Lung (tissue), 12 donors: ENCODE results near the gene PSMD13. TPM values are rescaled to one million over a fixed set of nuclear protein-coding genes. Genes with fewer than 3 reads are reported as not detected.

Experiments
- ATAC-seq: fragments of 200-7000 bp; cut with Tn5 transposase; one replicate; pipeline ENCODE4 v1.9.1; 2020; ENCODE audit warnings: moderate number of reproducible peaks; ENCODE audit not compliant: insufficient read depth, low FRiP score
- DNase-seq, 3 donors: peaks; one replicate each; pipeline ENCODE4 v3.0.0-alpha.2; 2013 to 2017
- H3K27ac ChIP-seq, 2 donors: one replicate each; pipeline ENCODE4 v1.5.1; 2013; ENCODE audit warnings: mild to moderate bottlenecking in 2 of 2, moderate library complexity in 2 of 2, control low read depth in 1 of 2, inconsistent platforms in 1 of 2, low read depth in 1 of 2, low read length in 1 of 2
- H3K27me3 ChIP-seq, 3 donors: one replicate each; pipeline ENCODE4 v1.5.1; 2013; ENCODE audit warnings: low read length in 2 of 3; ENCODE audit not compliant: control insufficient read depth in 3 of 3, insufficient read depth in 3 of 3
- H3K36me3 ChIP-seq, 4 donors: one replicate each; pipeline ENCODE4 v1.5.1; 2013; ENCODE audit warnings: low read length in 4 of 4, mild to moderate bottlenecking in 1 of 4, moderate library complexity in 1 of 4; ENCODE audit not compliant: control insufficient read depth in 4 of 4, insufficient read depth in 4 of 4
- H3K4me1 ChIP-seq, 5 donors: one replicate each; pipeline ENCODE4 v1.5.1; 2013; ENCODE audit warnings: low read length in 5 of 5, mild to moderate bottlenecking in 2 of 5, moderate library complexity in 1 of 5; ENCODE audit not compliant: control insufficient read depth in 5 of 5, insufficient read depth in 5 of 5
- H3K4me3 ChIP-seq: one replicate; pipeline ENCODE4 v1.5.1; 2013; ENCODE audit warnings: mild to moderate bottlenecking, control low read depth, moderate library complexity
- H3K9ac ChIP-seq, 2 donors: one replicate each; pipeline ENCODE4 v1.5.1; 2013; ENCODE audit warnings: low read length in 2 of 2, control low read depth in 1 of 2; ENCODE audit not compliant: insufficient read depth in 1 of 2
- H3K9me3 ChIP-seq, 4 donors: one replicate each; pipeline ENCODE4 v1.5.1; 2013; ENCODE audit warnings: low read length in 3 of 4, mild to moderate bottlenecking in 1 of 4, moderate library complexity in 1 of 4; ENCODE audit not compliant: control insufficient read depth in 4 of 4, insufficient read depth in 3 of 4
- CTCF ChIP-seq: IDR thresholded peaks from 2 replicates; pipeline ENCODE4 v1.5.1; 2012; ENCODE audit warnings: mild to moderate bottlenecking; ENCODE audit errors: control extremely low read depth, extremely low read depth
- WGBS, 2 donors: extraction: QIAGEN DNeasy Blood & Tissue Kit; methylation state at CpG; one replicate each; pipeline ENCODE4 v1.1.7; 2013; 5-methylcytosine and 5-hydroxymethylcytosine counted together
- polyA plus RNA-seq, 2 donors: library from polyadenylated mRNA; stranded (reverse); fragments of 200-250 nt; gene quantifications; one replicate each; pipeline ENCODE4 v1.2.1, GENCODE V29; 2013
- total RNA-seq, 2 donors: library from RNA; depleted of rRNA in 1 of 2; stranded (reverse); fragments of >200 nt in 1 of 2; gene quantifications; one replicate each; pipeline ENCODE4 v1.2.1, GENCODE V29; 2014 to 2021
- donor health status: control.
- donor health status: control.
- donor health status: Bipolar disorder and iron deficiency.
- donor health status: healthy.
- donor health status: DM: yes; HTN: yes; CAD: no.

Gene PSMD13
- total and polyA plus RNA-seq, 4 donors: 75.2 to 184 (median 145) TPM

GRCh38 chr11:223026-223789 is 13.6 kb upstream of the PSMD13 start:
- peaks cover 0 to 4% (median 0%) of the 10 kb centered on the region in 5 donors for H3K4me1 ChIP-seq
- no peaks in the 10 kb centered on the region for H3K9me3 ChIP-seq
- no peak for TF ChIP-seq CTCF
- H3K9ac ChIP-seq: no peak overlapping the region
- ATAC-seq (no peak), DNase-seq (peak in 2 of 3 donors; percentile 11 to 57)
- H3K36me3 ChIP-seq: peaks cover 0 to 19% (median 12%) of the 10 kb centered on the region in 4 donors
- WGBS, 2 donors: 83% methylated on average over 16 of the region's 16 CpGs
- H3K27me3 ChIP-seq: no peaks in the 10 kb centered on the region
- no peak overlapping the region for H3K27ac ChIP-seq
- no peak overlapping the region for H3K4me3 ChIP-seq

- 94 to 97% methylated on average over 7 to 8 of the region's 9 CpGs for WGBS, 2 donors
- no peak for DNase-seq
- H3K9me3 ChIP-seq: no peaks in the 10 kb centered on the region
- H3K36me3 ChIP-seq: peaks cover 0 to 15% (median 12%) of the 10 kb centered on the region in 4 donors
- H3K9ac ChIP-seq: no peak overlapping the region
- no peak for ATAC-seq
- no peaks in the 10 kb centered on the region for H3K27me3 ChIP-seq
- H3K4me3 ChIP-seq: no peak overlapping the region
- no peak overlapping the region for H3K27ac ChIP-seq
- TF ChIP-seq CTCF: no peak
- peaks cover 0 to 4% (median 0%) of the 10 kb centered on the region in 5 donors for H3K4me1 ChIP-seq
These were observed 12.9 kb upstream of the PSMD13 start for GRCh38 chr11:223884-224283.

- Histone ChIP-seq H3K9me3 (no peaks in the 10 kb centered on the region), H3K36me3 (peaks cover 0 to 16% (median 10%) of the 10 kb centered on the region in 4 donors), H3K27me3 (no peaks in the 10 kb centered on the region), H3K4me3 (no peak overlapping the region), H3K4me1 (peaks cover 0 to 4% (median 0%) of the 10 kb centered on the region in 5 donors), H3K27ac (no peak overlapping the region), H3K9ac (no peak overlapping the region)
- no peak for TF ChIP-seq CTCF
- WGBS, 2 donors: 86 to 89% methylated on average over 7 of the region's 7 CpGs
- no peak for ATAC-seq
- DNase-seq: no peak
These were observed 12.4 kb upstream of the PSMD13 start for GRCh38 chr11:224424-224823.
